ENCODE data around the gene TOMM5.

Gene TOMM5

GRCh38 chr9:37623267-37623666, 30.9 kb upstream of the TOMM5 start:
- Histone ChIP-seq H3K18ac (ENCODE audit: low read length) (no peak overlapping the region), H2BK15ac (ENCODE audit: low read length) (no peak overlapping the region), H4K91ac (ENCODE audit: low read depth, low read length, poor library complexity) (no peak overlapping the region), H3K9me3 (replicated peaks in 1 of 2; ENCODE audit: control insufficient read depth in 2 of 2, insufficient read depth in 1 of 2, low read depth in 1 of 2, low read length in 2 of 2) (no peaks in the 10 kb centered on the region), H3K4ac (ENCODE audit: low read length) (no peak overlapping the region), H3K27me3 (ENCODE audit: control insufficient read depth in 3 of 3, insufficient read depth in 3 of 3, low read depth in 1 of 3, low read length in 3 of 3) (peaks cover 0 to 60% (median 0%) of the 10 kb centered on the region in 3 experiments), H3K79me1 (ENCODE audit: low read depth, low read length) (no peaks in the 10 kb centered on the region), H2AK5ac (ENCODE audit: low read depth, low read length) (no peak overlapping the region), H2BK5ac (ENCODE audit: low read length) (no peak overlapping the region), H4K8ac (ENCODE audit: low read depth, low read length) (no peak overlapping the region), H3K4me3 (ENCODE audit: low read length in 2 of 2) (no peak overlapping the region), H3K9ac (ENCODE audit: low read depth, low read length, poor library complexity) (no peak overlapping the region), H3K14ac (ENCODE audit: low read length) (no peak overlapping the region), H3K4me1 (ENCODE audit: control insufficient read depth in 2 of 2, insufficient read depth in 1 of 2, low read depth in 1 of 2, low read length in 2 of 2) (peaks cover 0 to 16% of the 10 kb centered on the region in 2 donors), H3K4me2 (ENCODE audit: insufficient read depth, low read length, poor library complexity, severe bottlenecking) (no peak overlapping the region), H3K23ac (ENCODE audit: low read depth, low read length, poor library complexity) (no peak overlapping the region), H3K36me3 (replicated peaks in 1 of 2; ENCODE audit: control insufficient read depth in 2 of 2, insufficient read depth in 2 of 2, low read length in 2 of 2) (no peaks in the 10 kb centered on the region), H2AFZ (ENCODE audit: low read length) (no peak overlapping the region), H2BK120ac (ENCODE audit: low read depth, low read length) (no peak overlapping the region), H2BK12ac (ENCODE audit: low read length) (no peak overlapping the region), H3K27ac (replicated peaks; ENCODE audit: low read length) (no peak overlapping the region)
- WGBS, 2 donors (ENCODE audit: extremely low coverage in 2 of 2, insufficient read length in 2 of 2, insufficient replicate concordance in 1 of 2): no CpG with 5 or more reads among the region's 2 CpGs
- no peak for DNase-seq (ENCODE audit: low spot score)

GRCh38 chr9:37622462-37622861, 30.1 kb upstream of the TOMM5 start:
- no peaks in the 10 kb centered on the region for H3K36me3 ChIP-seq (replicated peaks in 1 of 2; ENCODE audit: control insufficient read depth in 2 of 2, insufficient read depth in 2 of 2, low read length in 2 of 2)
- no peak overlapping the region for H3K14ac ChIP-seq (ENCODE audit: low read length)
- DNase-seq (ENCODE audit: low spot score): no peak
- no peak overlapping the region for H2BK12ac ChIP-seq (ENCODE audit: low read length)
- no peak overlapping the region for H3K9ac ChIP-seq (ENCODE audit: low read depth, low read length, poor library complexity)
- no peak overlapping the region for H4K91ac ChIP-seq (ENCODE audit: low read depth, low read length, poor library complexity)
- H3K18ac ChIP-seq (ENCODE audit: low read length): no peak overlapping the region
- no peak overlapping the region for H3K4ac ChIP-seq (ENCODE audit: low read length)
- no peak overlapping the region for H2AK5ac ChIP-seq (ENCODE audit: low read depth, low read length)
- H3K4me2 ChIP-seq (ENCODE audit: insufficient read depth, low read length, poor library complexity, severe bottlenecking): no peak overlapping the region
- H3K9me3 ChIP-seq (replicated peaks in 1 of 2; ENCODE audit: control insufficient read depth in 2 of 2, insufficient read depth in 1 of 2, low read depth in 1 of 2, low read length in 2 of 2): no peaks in the 10 kb centered on the region
- no peak overlapping the region for H2BK120ac ChIP-seq (ENCODE audit: low read depth, low read length)
- no peak overlapping the region for H3K23ac ChIP-seq (ENCODE audit: low read depth, low read length, poor library complexity)
- H3K4me1 ChIP-seq (ENCODE audit: control insufficient read depth in 2 of 2, insufficient read depth in 1 of 2, low read depth in 1 of 2, low read length in 2 of 2): peaks cover 0 to 19% of the 10 kb centered on the region in 2 donors
- H2AFZ ChIP-seq (ENCODE audit: low read length): no peak overlapping the region
- H2BK15ac ChIP-seq (ENCODE audit: low read length): no peak overlapping the region
- H3K27ac ChIP-seq (replicated peaks; ENCODE audit: low read length): no peak overlapping the region
- peaks cover 0 to 57% (median 0%) of the 10 kb centered on the region in 3 experiments for H3K27me3 ChIP-seq (ENCODE audit: control insufficient read depth in 3 of 3, insufficient read depth in 3 of 3, low read depth in 1 of 3, low read length in 3 of 3)
- H3K4me3 ChIP-seq (ENCODE audit: low read length in 2 of 2): no peak overlapping the region
- no peak overlapping the region for H4K8ac ChIP-seq (ENCODE audit: low read depth, low read length)
- H2BK5ac ChIP-seq (ENCODE audit: low read length): no peak overlapping the region
- H3K79me1 ChIP-seq (ENCODE audit: low read depth, low read length): no peaks in the 10 kb centered on the region
- no CpG with 5 or more reads among the region's 4 CpGs for WGBS, 2 donors (ENCODE audit: extremely low coverage in 2 of 2, insufficient read length in 2 of 2, insufficient replicate concordance in 1 of 2)

GRCh38 chr9:37621273-37622121, 29.1 kb upstream of the TOMM5 start:
- Histone ChIP-seq H4K91ac (ENCODE audit: low read depth, low read length, poor library complexity) (no peak overlapping the region), H2BK15ac (ENCODE audit: low read length) (no peak overlapping the region), H2BK120ac (ENCODE audit: low read depth, low read length) (no peak overlapping the region), H2BK5ac (ENCODE audit: low read length) (no peak overlapping the region), H3K9ac (ENCODE audit: low read depth, low read length, poor library complexity) (no peak overlapping the region), H3K18ac (ENCODE audit: low read length) (peak overlapping the region; percentile 12), H3K23ac (ENCODE audit: low read depth, low read length, poor library complexity) (no peak overlapping the region), H2BK12ac (ENCODE audit: low read length) (no peak overlapping the region), H3K4ac (ENCODE audit: low read length) (no peak overlapping the region), H3K9me3 (replicated peaks in 1 of 2; ENCODE audit: control insufficient read depth in 2 of 2, insufficient read depth in 1 of 2, low read depth in 1 of 2, low read length in 2 of 2) (no peaks in the 10 kb centered on the region), H3K4me2 (ENCODE audit: insufficient read depth, low read length, poor library complexity, severe bottlenecking) (no peak overlapping the region), H3K27me3 (ENCODE audit: control insufficient read depth in 3 of 3, insufficient read depth in 3 of 3, low read depth in 1 of 3, low read length in 3 of 3) (peaks cover 0 to 54% (median 0%) of the 10 kb centered on the region in 3 experiments), H3K27ac (replicated peaks; ENCODE audit: low read length) (no peak overlapping the region), H3K4me1 (ENCODE audit: control insufficient read depth in 2 of 2, insufficient read depth in 1 of 2, low read depth in 1 of 2, low read length in 2 of 2) (peaks cover 0 to 18% of the 10 kb centered on the region in 2 donors), H3K14ac (ENCODE audit: low read length) (no peak overlapping the region), H3K79me1 (ENCODE audit: low read depth, low read length) (no peaks in the 10 kb centered on the region), H3K4me3 (ENCODE audit: low read length in 2 of 2) (no peak overlapping the region), H2AK5ac (ENCODE audit: low read depth, low read length) (no peak overlapping the region), H2AFZ (ENCODE audit: low read length) (peak overlapping the region; percentile 16), H3K36me3 (replicated peaks in 1 of 2; ENCODE audit: control insufficient read depth in 2 of 2, insufficient read depth in 2 of 2, low read length in 2 of 2) (no peaks in the 10 kb centered on the region), H4K8ac (ENCODE audit: low read depth, low read length) (no peak overlapping the region)
- DNase-seq (ENCODE audit: low spot score): no peak
- no CpG with 5 or more reads among the region's 9 CpGs for WGBS, 2 donors (ENCODE audit: extremely low coverage in 2 of 2, insufficient read length in 2 of 2, insufficient replicate concordance in 1 of 2)

GRCh38 chr9:37620396-37620795, 28.0 kb upstream of the TOMM5 start:
- no peak overlapping the region for H2BK12ac ChIP-seq (ENCODE audit: low read length)
- no peak overlapping the region for H2AK5ac ChIP-seq (ENCODE audit: low read depth, low read length)
- no peak for DNase-seq (ENCODE audit: low spot score)
- H4K91ac ChIP-seq (ENCODE audit: low read depth, low read length, poor library complexity): no peak overlapping the region
- no peak overlapping the region for H3K18ac ChIP-seq (ENCODE audit: low read length)
- no peaks in the 10 kb centered on the region for H3K79me1 ChIP-seq (ENCODE audit: low read depth, low read length)
- no peak overlapping the region for H4K8ac ChIP-seq (ENCODE audit: low read depth, low read length)
- no CpG with 5 or more reads among the region's 1 CpG for WGBS, 2 donors (ENCODE audit: extremely low coverage in 2 of 2, insufficient read length in 2 of 2, insufficient replicate concordance in 1 of 2)
- H2BK120ac ChIP-seq (ENCODE audit: low read depth, low read length): no peak overlapping the region
- H3K4me3 ChIP-seq (ENCODE audit: low read length in 2 of 2): no peak overlapping the region
- H3K14ac ChIP-seq (ENCODE audit: low read length): no peak overlapping the region
- H3K27me3 ChIP-seq (ENCODE audit: control insufficient read depth in 3 of 3, insufficient read depth in 3 of 3, low read depth in 1 of 3, low read length in 3 of 3): peaks cover 0 to 55% (median 0%) of the 10 kb centered on the region in 3 experiments
- H3K4ac ChIP-seq (ENCODE audit: low read length): no peak overlapping the region
- H3K9me3 ChIP-seq (replicated peaks in 1 of 2; ENCODE audit: control insufficient read depth in 2 of 2, insufficient read depth in 1 of 2, low read depth in 1 of 2, low read length in 2 of 2): no peaks in the 10 kb centered on the region
- no peak overlapping the region for H3K9ac ChIP-seq (ENCODE audit: low read depth, low read length, poor library complexity)
- no peak overlapping the region for H2BK15ac ChIP-seq (ENCODE audit: low read length)
- H3K4me1 ChIP-seq (ENCODE audit: control insufficient read depth in 2 of 2, insufficient read depth in 1 of 2, low read depth in 1 of 2, low read length in 2 of 2): peaks cover 0 to 18% of the 10 kb centered on the region in 2 donors
- no peak overlapping the region for H3K23ac ChIP-seq (ENCODE audit: low read depth, low read length, poor library complexity)
- no peaks in the 10 kb centered on the region for H3K36me3 ChIP-seq (replicated peaks in 1 of 2; ENCODE audit: control insufficient read depth in 2 of 2, insufficient read depth in 2 of 2, low read length in 2 of 2)
- no peak overlapping the region for H3K4me2 ChIP-seq (ENCODE audit: insufficient read depth, low read length, poor library complexity, severe bottlenecking)
- H2AFZ ChIP-seq (ENCODE audit: low read length): no peak overlapping the region
- H3K27ac ChIP-seq (replicated peaks; ENCODE audit: low read length): no peak overlapping the region
- no peak overlapping the region for H2BK5ac ChIP-seq (ENCODE audit: low read length)
